IPS-20b (cell line): ENCODE results near the gene GATAD1.

Experiments
- H3K27ac ChIP-seq: one replicate; pipeline ENCODE4 v1.5.1; 2013; ENCODE audit warnings: low read length
- H3K27me3 ChIP-seq: 2 replicates; pipeline ENCODE4 v1.6.1; 2013; ENCODE audit warnings: mild to moderate bottlenecking, low read length, inconsistent platforms; ENCODE audit not compliant: insufficient read depth
- H3K36me3 ChIP-seq: 2 replicates; pipeline ENCODE4 v1.6.1; 2013; ENCODE audit warnings: low read depth, mild to moderate bottlenecking, inconsistent platforms, low read length, moderate library complexity; ENCODE audit not compliant: insufficient read depth
- H3K4me1 ChIP-seq: 2 replicates; pipeline ENCODE4 v1.6.1; 2013; ENCODE audit warnings: mild to moderate bottlenecking, control low read depth, inconsistent platforms, low read length, moderate library complexity; ENCODE audit not compliant: insufficient read depth
- H3K4me3 ChIP-seq: 2 replicates; pipeline ENCODE4 v1.5.1; 2013; ENCODE audit warnings: mild to moderate bottlenecking, low read length, inconsistent platforms
- H3K9ac ChIP-seq: 2 replicates; pipeline ENCODE4 v1.6.1; 2013; ENCODE audit warnings: low read depth, mild to moderate bottlenecking, inconsistent platforms, low read length, moderate library complexity
- H3K9me3 ChIP-seq: 2 replicates; pipeline ENCODE4 v1.6.1; 2013; ENCODE audit warnings: mild to moderate bottlenecking, low read depth, low read length, inconsistent platforms; ENCODE audit not compliant: insufficient read depth

The GATAD1 gene

GRCh38 chr7:92417913-92418312 lies 29.4 kb upstream of the GATAD1 start:
- H3K27me3 ChIP-seq, result no peaks in the 10 kb centered on the region
- H3K4me1 ChIP-seq, result no peaks in the 10 kb centered on the region
- no peak overlapping the region for H3K27ac ChIP-seq
- H3K9ac ChIP-seq, result no peak overlapping the region
- H3K4me3 ChIP-seq, result no peak overlapping the region
- H3K36me3 ChIP-seq, result no peaks in the 10 kb centered on the region
- H3K9me3 ChIP-seq, result no peaks in the 10 kb centered on the region

- Histone ChIP-seq H3K4me3 (no peak overlapping the region), H3K9ac (no peak overlapping the region), H3K36me3 (no peaks in the 10 kb centered on the region), H3K9me3 (no peaks in the 10 kb centered on the region), H3K27ac (no peak overlapping the region), H3K4me1 (peaks cover 6% of the 10 kb centered on the region; the same call in 1 of the 2 replicates), H3K27me3 (no peaks in the 10 kb centered on the region)
These were observed 25.4 kb upstream of the GATAD1 start for GRCh38 chr7:92421676-92422435.

GRCh38 chr7:92422926-92423325 lies 24.4 kb upstream of the GATAD1 start:
- H3K27ac ChIP-seq, result no peak overlapping the region

GRCh38 chr7:92423710-92424131 lies 23.6 kb upstream of the GATAD1 start:
- Histone ChIP-seq H3K27me3 (no peaks in the 10 kb centered on the region), H3K4me1 (peaks cover 6% of the 10 kb centered on the region; the same call in 1 of the 2 replicates), H3K27ac (peak overlapping the region; percentile 53), H3K4me3 (peak overlapping the region; percentile 80; the same call in 1 of the 2 replicates), H3K9me3 (no peaks in the 10 kb centered on the region), H3K36me3 (no peaks in the 10 kb centered on the region), H3K9ac (peak overlapping the region; percentile 73; the same call in 1 of the 2 replicates)

More at GRCh38 chr7:92422926-92423325, 24.4 kb upstream of the GATAD1 start:
- Histone ChIP-seq H3K9ac (no peak overlapping the region), H3K36me3 (no peaks in the 10 kb centered on the region), H3K27me3 (no peaks in the 10 kb centered on the region), H3K9me3 (no peaks in the 10 kb centered on the region), H3K4me3 (no peak overlapping the region), H3K4me1 (peaks cover 6% of the 10 kb centered on the region; the same call in 1 of the 2 replicates)

- Histone ChIP-seq H3K27ac (no peak overlapping the region), H3K36me3 (no peaks in the 10 kb centered on the region), H3K4me3 (no peak overlapping the region), H3K9ac (no peak overlapping the region), H3K27me3 (no peaks in the 10 kb centered on the region), H3K4me1 (peaks cover 6% of the 10 kb centered on the region; the same call in 1 of the 2 replicates), H3K9me3 (no peaks in the 10 kb centered on the region)
These were observed 21.9 kb upstream of the GATAD1 start for GRCh38 chr7:92425311-92425947.

- H3K4me1 ChIP-seq, result peaks cover 6% of the 10 kb centered on the region; the same call in 1 of the 2 replicates
- H3K27ac ChIP-seq, result no peak overlapping the region
- H3K36me3 ChIP-seq, result no peaks in the 10 kb centered on the region
- H3K27me3 ChIP-seq, result no peaks in the 10 kb centered on the region
- no peaks in the 10 kb centered on the region for H3K9me3 ChIP-seq
- H3K4me3 ChIP-seq, result no peak overlapping the region
- no peak overlapping the region for H3K9ac ChIP-seq
These were observed 20.1 kb upstream of the GATAD1 start for GRCh38 chr7:92427193-92427592.

GRCh38 chr7:92432299-92432946 lies 14.9 kb upstream of the GATAD1 start:
- Histone ChIP-seq H3K4me3 (no peak overlapping the region), H3K9me3 (no peaks in the 10 kb centered on the region), H3K27me3 (no peaks in the 10 kb centered on the region), H3K4me1 (peaks cover 11% of the 10 kb centered on the region; the same call in 1 of the 2 replicates), H3K9ac (no peak overlapping the region), H3K27ac (no peak overlapping the region), H3K36me3 (no peaks in the 10 kb centered on the region)

- H3K9me3 ChIP-seq, result no peaks in the 10 kb centered on the region
- H3K9ac ChIP-seq, result no peak overlapping the region
- no peaks in the 10 kb centered on the region for H3K36me3 ChIP-seq
- H3K27ac ChIP-seq, result no peak overlapping the region
- peaks cover 11% of the 10 kb centered on the region; the same call in 1 of the 2 replicates for H3K4me1 ChIP-seq
- no peak overlapping the region for H3K4me3 ChIP-seq
- H3K27me3 ChIP-seq, result no peaks in the 10 kb centered on the region
These were observed 14.3 kb upstream of the GATAD1 start for GRCh38 chr7:92433019-92433418.

GRCh38 chr7:92435542-92435941 lies 11.7 kb upstream of the GATAD1 start:
- no peaks in the 10 kb centered on the region for H3K36me3 ChIP-seq
- H3K27ac ChIP-seq, result no peak overlapping the region
- H3K9me3 ChIP-seq, result no peaks in the 10 kb centered on the region
- H3K27me3 ChIP-seq, result no peaks in the 10 kb centered on the region
- H3K4me3 ChIP-seq, result no peak overlapping the region
- H3K9ac ChIP-seq, result no peak overlapping the region
- peaks cover 16% of the 10 kb centered on the region; the same call in 1 of the 2 replicates for H3K4me1 ChIP-seq

GRCh38 chr7:92436612-92437445 lies 10.5 kb upstream of the GATAD1 start:
- no peaks in the 10 kb centered on the region for H3K27me3 ChIP-seq
- H3K27ac ChIP-seq, result no peak overlapping the region
- H3K36me3 ChIP-seq, result no peaks in the 10 kb centered on the region
- H3K4me3 ChIP-seq, result peak overlapping the region; percentile 36; the same call in 1 of the 2 replicates
- peaks cover 20% of the 10 kb centered on the region; the same call in 1 of the 2 replicates for H3K4me1 ChIP-seq
- H3K9me3 ChIP-seq, result no peaks in the 10 kb centered on the region
- H3K9ac ChIP-seq, result peak overlapping the region; percentile 17; the same call in 1 of the 2 replicates

- Histone ChIP-seq H3K9ac (no peak overlapping the region), H3K27me3 (no peaks in the 10 kb centered on the region), H3K36me3 (no peaks in the 10 kb centered on the region), H3K4me3 (no peak overlapping the region), H3K27ac (no peak overlapping the region), H3K4me1 (peaks cover 20% of the 10 kb centered on the region; the same call in 1 of the 2 replicates), H3K9me3 (no peaks in the 10 kb centered on the region)
These were observed 9.3 kb upstream of the GATAD1 start for GRCh38 chr7:92437956-92438491.
